GM03348 (cell line): ENCODE results near the gene WFIKKN2.

ENCODE experiments used
- DNase-seq: peaks from one replicate; pipeline ENCODE4 v3.0.0; 2012; ENCODE audit warnings: low spot score

Gene WFIKKN2

DNA sequence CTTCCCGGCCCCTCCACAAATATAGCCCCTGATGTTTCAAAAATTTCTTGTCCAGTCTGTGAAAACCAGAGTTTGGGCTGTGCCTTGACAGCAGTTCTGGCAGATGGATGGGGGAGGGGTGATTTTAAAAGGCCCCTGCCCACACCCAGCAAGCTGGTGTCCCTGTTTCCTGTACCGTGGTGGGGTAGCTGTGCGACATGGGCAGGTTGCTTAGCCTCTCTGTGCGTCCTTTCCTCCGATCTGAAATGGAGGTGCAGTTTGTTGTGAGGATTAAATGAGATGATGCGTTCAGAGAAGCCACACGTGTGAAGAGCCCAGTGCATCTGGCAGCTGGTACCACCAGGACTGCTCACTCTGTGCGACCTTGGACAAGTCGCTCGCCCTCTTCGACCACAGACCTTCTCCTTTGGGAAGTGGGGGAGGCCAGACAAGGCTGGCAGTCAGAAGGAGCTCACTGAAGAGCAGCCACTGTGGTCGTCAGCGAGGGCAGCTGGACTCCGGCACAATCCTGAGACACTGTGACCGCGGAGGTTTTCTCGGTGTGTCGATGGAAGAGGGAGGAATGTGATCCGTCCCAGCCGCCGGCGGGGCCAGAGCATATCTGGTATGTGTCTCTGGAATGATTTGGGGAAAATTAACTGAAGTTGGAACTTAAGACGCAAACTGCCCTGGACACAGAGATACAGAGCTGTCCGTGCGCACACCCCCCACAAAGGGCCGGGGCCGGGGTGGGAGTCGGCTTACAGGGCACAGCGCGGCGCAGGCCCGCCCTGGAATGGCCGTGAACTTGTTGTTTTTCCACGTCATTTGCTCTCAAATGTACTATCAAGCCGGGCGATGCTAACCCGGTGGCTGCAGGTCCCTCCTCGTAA lies 721 bp upstream of the WFIKKN2 start:
- DNase-seq: peak; percentile 51

DNA sequence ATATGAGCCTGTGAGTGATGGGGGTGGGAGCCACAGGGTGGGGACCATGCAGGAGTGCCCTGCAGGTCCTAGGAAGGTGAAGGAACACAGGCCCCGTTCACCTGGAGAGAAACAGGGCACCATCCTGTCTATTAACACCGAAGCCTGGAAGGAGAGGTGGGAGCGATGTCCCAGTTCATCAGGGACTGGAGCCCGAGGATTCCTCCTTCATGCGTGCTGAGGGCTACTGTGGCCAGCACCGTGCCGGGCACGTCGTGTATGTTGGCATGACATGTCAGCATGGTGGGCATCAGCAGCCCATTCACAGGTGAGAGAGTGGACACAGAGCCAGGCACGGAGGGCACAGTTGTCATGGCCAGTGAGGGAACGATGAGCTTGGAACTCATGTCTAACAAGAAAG lies 1.4 kb downstream of the WFIKKN2 start:
- DNase-seq: no peak

DNA sequence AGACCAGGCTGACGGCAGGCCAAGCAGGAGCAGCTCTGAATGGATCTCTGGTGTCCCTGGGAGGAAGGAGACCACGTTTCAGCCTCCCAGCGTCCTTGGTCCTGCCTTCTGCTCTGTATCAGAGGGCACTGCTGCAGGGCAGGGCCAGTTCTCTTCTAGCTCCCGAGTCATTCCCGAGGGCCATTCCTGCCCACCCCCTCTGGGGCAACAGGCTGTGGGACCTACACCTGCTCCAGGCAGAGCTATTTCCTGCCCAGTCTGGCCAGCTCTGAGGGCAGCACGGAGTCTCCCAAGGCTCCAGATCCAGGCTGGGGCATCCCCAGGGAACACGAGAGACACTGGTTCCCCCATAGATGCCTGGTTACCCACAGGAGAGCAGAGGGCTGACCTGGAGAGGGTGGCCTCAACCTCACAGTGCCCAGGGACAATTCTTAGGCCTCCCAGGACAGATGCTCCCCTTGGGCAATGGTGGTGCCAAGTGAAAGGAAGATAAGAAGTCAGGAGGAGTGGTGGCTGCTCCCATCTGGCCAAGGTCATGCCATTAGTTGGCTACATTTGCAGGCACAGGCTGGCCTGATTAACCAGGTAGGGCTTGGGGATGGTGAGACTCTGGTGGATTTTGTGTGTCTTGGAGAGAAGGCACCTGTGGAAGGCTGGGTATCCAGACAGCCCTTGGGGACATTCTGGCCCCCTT lies 2.0 kb downstream of the WFIKKN2 start:
- DNase-seq: no peak

DNA sequence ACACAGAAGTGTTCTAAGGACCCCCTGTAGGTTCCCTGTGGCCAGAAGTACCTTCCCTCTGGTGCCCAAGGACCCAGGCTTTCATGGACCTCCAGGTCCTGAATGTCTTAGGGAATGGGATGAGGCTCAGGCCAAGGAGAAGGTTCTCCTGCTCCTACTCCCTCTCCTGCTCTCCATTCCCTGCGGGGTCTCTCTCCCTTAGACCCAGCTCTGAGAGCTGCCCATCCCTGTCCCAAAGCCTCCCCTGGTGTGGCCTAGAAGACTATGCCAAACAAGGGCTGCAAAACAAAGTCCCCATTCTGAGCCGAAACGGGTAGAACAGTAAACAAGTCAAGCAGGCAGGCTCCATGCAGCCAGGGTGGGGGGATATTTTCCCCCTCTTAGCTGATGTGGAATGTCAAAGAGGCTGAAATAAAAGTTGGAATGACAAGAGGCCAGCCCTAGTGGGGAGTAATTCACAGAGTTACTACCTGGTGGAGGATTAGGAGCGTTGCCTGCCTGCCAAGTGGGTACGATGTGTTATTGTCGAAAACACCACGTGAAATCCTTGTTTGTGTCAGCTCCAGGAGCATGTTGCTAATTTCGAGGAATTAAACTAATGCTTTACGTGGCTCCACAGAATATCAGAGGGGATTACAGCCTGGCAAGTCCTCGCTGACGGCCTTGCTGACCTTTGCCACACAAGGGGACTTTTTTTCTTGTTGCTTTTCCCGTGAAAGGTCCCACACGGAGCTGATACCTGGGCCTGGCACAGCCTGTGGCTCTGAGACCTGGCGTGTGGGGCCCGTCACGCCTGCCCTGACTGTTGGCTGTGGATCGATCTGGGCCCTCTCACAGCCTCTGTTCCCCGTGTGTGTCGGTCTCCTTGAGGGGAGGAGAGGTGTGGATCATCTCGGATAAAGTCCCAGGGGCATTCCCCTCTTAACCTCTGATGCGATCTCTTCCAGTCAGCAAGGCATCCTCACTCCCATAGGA lies 2.9 kb downstream of the WFIKKN2 start:
- no peak for DNase-seq

DNA sequence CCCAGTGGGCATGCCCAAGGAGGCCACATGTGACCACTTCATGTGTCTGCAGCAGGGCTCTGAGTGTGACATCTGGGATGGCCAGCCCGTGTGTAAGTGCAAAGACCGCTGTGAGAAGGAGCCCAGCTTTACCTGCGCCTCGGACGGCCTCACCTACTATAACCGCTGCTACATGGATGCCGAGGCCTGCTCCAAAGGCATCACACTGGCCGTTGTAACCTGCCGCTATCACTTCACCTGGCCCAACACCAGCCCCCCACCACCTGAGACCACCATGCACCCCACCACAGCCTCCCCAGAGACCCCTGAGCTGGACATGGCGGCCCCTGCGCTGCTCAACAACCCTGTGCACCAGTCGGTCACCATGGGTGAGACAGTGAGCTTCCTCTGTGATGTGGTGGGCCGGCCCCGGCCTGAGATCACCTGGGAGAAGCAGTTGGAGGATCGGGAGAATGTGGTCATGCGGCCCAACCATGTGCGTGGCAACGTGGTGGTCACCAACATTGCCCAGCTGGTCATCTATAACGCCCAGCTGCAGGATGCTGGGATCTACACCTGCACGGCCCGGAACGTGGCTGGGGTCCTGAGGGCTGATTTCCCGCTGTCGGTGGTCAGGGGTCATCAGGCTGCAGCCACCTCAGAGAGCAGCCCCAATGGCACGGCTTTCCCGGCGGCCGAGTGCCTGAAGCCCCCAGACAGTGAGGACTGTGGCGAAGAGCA lies 4.4 kb downstream of the WFIKKN2 start:
- DNase-seq: no peak

DNA sequence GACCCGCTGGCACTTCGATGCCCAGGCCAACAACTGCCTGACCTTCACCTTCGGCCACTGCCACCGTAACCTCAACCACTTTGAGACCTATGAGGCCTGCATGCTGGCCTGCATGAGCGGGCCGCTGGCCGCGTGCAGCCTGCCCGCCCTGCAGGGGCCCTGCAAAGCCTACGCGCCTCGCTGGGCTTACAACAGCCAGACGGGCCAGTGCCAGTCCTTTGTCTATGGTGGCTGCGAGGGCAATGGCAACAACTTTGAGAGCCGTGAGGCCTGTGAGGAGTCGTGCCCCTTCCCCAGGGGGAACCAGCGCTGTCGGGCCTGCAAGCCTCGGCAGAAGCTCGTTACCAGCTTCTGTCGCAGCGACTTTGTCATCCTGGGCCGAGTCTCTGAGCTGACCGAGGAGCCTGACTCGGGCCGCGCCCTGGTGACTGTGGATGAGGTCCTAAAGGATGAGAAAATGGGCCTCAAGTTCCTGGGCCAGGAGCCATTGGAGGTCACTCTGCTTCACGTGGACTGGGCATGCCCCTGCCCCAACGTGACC lies 5.0 kb downstream of the WFIKKN2 start:
- no peak for DNase-seq

DNA sequence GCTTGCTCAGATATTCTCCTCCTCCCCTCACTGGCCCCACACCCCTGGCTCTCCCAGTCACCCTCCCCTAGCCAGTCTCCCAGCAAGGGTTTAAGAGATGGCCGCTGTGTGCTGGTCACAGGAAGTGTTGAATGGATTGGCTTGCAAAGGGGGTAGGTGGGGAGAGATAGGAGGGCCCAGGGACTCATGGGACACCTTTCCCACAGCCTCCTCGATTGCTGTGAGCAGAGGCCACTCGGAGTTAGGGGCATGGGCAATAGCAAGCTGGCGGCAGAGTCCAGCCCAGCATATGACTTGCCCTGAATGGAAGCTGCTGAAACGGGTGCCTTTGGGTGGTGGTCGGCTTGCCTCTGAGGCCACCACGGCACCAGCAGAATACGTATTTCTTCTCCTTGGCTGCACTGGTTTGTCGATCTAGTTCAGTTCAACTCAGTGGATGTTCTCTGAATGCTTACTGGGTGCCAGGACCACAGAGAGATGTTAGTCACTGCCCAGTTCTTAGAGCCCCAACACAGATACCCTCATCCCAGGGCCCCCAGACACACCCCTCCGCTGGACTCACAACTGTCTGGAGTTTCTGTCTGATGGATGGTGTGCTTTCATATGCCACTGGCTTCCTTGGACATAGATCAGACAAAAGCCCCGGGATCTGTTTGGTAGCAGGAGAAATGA lies 6.0 kb downstream of the WFIKKN2 start:
- no peak for DNase-seq

DNA sequence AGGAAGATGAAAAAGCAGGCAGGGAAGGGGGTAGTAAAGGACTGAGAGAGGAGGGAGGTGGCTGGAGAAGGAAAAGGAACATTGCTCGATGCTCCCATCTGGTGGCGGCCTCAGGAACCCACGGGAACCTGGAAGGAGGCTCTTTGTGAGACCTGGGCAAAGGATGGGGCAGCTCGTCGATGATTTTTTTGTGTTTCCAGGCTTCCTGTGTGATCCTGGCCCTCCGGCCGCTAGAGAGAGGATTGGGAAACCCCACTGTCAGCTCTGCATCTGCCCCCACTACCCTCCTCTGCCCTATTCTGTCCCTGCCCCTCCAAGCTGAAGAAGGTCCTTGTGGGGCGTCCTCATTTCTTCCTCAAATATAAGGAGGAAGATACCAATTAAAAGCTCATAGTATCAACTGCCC lies 6.6 kb downstream of the WFIKKN2 start:
- peak; percentile 93 for DNase-seq

DNA sequence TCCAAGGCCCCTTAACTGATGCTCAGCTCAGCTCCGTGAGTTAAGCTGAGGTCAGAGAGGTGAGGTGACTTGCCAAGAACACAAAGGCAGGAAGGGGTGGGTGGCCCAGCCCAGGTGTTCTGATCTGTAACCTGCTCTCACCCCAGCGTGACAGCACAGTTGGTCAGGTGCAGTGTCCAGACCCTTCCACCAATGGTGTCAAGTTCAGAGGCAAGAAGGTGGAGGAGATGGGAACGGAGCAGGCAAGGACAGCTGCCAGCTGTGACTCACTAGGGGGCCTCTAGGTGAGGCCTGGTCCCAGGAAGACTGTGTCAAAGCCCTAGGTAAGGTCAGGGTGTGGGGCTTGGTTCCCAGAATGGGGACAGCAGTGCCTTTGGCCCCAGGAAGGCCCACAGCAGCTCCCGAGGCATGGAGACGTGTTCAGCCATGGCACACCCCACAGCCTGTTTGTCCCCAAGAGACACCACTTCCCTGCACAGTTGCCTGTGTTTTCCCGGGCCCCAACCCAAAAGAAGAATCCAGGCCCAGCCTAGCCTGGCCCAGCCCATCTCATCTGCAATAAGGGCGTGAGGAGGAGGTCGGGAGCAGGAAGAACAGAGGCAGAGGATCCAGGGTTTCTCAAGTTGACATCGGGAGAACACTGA lies 7.2 kb downstream of the WFIKKN2 start:
- DNase-seq: no peak

DNA sequence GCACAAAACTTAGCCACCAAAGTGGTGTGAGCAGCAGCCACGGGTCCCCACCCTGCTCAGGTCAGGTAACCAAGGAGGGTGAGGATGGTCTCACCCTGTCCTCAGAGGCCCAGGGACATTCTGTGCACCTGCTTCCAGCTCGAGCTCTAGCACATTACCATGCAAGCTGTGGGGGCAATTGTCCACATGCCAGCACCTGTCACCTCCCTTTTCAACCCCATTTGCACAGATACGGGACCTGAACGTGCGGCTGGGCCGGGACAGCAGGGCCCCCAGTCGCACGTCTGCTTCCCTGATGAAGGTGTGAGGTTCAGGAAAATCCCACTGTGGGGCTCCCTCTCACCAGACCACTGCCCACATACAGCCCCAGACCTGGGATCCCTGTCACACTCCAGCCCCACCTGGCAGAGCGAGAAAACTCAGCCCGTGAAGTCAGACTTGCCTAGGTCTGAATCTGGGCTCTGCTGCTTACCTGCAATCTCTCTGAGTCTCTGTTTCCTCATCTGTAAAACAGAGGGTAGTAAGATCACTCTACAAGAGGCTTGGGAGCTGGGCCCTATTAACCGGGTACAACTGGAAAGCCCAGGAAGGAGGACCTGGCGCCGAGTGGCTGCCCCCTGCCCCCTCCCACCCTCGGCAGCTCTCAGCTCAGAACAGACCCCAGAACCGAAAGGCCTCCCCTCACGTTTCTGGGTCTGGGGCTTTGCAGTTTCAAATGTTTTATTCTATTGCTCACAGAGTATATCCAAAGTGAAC lies 7.9 kb downstream of the WFIKKN2 start:
- no peak for DNase-seq

DNA sequence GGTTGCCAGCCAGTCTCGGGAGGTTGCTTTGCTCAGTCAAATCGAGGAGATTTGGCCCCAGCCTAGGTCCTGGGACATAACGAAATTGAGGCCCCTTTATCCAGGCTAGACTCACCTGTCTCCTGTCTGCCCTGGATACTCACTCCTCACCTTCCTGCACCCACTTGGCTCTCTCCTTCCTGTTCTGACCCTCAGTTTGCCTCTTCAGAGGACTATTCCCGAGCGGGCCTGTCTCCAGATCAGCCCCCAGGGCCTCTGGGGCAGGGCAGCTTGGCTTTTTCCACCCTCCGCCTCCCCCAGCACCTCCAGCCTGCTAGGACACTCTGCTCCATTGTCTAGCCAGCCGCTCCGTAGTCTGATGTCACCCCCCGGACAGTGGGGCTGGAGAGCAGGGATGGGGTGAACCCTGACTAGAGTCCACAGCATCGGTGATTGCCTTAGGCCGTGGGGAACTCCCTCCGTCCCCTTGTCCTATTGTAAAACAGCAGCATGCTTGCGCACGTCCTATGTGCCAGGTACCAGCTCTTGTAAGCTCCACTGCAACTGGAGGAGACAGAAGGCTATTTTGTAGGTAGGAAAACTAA lies 8.8 kb downstream of the WFIKKN2 start:
- DNase-seq: no peak

DNA sequence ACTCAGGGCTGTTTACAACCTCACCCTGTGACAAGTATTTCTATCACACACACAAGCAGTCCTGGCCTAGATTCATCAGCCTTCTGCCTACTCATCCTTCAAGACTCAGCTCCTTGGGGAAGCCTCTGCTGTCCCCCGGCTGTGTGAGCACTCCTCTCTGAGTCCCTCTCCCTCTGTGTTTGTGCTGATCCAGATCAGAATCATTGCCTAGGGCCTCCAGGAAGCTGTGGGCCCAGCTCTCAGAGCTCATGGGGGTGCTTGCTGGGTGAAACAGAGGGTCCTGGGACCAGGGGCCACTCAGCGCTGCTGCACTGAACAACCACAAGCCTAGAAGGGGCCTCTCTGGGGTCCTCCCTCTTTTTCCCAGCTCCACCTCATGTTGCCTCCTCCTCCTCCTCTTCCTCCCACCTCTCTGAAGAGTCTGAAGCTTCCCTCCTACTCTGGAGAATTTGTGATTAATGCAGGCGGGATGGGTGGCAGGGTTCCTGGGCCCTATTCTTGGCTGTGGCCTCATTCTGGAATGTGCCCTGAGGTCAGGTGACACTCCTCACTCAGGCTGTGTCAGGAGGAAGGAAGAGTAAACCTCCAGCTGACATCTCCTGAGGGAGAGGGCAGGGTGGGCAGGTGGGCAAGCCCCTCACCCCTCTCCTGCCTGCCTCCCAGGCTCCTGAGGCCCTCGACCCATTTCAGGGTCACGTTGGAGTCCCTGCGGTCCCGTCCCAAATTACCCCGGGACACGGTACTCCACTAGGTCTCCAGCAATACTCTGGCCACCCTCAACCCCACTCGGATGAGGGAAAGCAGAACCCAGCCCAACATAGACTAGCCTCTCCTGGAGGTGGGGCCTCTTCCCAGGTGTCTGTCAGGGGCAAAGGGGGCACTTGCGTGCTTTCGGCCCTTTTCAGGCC lies 10.1 kb downstream of the WFIKKN2 start:
- DNase-seq: peak; percentile 67

DNA sequence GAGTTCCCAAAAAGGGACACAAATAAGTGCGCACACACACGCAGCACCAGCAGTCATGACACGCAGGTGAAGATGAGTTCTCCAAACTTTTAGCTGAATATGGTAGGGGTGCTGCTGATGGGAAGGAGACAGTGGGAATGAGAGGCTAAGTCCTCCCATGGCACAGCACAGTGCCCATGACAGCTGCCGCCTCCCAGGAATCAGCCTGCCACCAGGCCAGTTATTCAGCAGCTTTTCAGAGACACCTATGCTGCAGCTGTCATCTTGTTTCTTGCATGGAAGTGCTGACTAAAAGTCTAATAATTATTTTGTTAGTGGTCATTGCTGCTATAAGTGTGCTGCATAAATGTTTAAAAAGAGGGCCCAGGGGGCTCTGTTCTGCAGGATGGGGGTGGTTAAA lies 12.2 kb downstream of the WFIKKN2 start:
- no peak for DNase-seq

DNA sequence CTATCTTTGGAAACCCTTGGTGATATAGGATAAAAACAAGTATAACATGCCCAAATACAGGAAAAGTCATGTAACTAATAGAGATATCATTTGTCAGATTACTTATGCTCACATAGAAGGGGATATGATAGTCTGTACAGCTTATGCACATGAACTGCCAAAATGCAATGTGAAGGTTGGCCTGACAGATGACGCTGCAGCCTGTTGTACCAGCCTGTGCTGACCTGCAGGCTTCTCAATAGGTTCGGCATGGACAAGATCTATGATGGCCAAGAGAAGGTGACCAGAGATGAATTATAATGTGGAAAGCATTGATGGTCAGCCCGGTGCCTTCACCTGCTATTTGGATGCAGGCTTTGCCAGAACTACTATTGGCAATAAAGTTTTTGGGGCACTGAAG lies 12.7 kb downstream of the WFIKKN2 start:
- DNase-seq: no peak

DNA sequence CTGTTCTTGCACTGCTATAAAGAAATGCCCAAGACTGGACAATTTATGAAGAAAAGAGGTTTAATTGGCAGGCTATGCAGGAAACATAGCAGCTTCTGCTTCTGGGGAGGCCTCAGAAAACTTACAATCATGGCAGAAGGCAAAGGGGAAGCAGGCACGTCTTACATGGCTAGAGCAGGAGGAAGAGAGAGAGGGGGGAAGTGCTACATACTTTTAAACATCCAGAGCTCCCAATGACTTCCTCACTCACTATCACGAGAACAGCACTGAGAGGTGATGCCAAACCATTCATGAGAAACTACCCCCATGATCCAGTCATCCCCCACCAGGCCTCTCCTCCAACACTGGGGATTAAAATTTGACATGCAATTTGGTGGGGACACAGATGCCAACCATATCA lies 13.3 kb downstream of the WFIKKN2 start:
- no peak for DNase-seq

DNA sequence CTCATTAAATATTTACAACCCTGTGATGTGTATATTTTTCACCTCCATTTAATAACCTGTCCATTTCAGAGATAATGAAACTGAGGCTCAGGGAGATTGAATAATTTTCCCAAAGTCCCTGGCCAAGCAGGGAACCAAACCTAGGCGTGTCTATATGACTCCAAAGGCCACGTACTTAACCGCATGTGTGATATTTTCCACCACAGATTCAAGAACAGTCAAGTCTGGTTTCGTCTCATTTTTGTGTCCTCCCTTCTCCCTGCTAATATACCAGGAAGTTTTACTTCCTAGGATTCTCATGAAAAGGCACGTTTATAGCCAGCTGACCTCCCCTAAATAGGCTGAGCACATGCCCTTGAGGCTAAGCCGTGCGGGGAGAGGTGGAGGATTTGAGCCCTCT lies 15.3 kb downstream of the WFIKKN2 start:
- no peak for DNase-seq

DNA sequence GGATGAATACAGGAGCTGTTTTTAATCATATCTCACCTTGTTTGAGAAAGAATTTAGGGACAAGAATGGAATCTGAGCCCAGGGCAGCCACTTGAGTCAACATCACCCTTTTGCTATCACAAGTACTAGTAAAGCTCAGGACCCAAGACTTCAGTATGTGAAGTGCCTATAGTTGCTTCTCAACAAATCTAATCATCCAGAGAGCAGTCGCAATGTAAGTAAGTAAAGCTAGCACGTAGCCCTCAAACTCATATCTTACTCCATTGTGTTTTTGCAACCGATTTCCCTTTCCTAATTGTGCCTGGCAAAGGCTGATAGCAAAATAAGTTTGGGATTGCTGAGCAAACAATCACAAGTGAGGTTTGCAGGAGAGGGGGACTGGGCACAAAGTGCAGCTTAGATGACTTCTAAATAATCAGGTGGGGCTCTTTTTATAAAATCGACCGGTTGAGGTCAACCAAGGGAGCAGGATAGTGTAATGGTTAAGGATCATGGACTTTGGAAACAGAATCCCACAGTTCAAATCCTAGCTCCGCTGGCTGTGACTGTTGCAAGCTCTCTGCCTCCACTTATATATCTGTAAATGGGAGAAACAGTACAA lies 17.7 kb downstream of the WFIKKN2 start:
- DNase-seq: no peak

DNA sequence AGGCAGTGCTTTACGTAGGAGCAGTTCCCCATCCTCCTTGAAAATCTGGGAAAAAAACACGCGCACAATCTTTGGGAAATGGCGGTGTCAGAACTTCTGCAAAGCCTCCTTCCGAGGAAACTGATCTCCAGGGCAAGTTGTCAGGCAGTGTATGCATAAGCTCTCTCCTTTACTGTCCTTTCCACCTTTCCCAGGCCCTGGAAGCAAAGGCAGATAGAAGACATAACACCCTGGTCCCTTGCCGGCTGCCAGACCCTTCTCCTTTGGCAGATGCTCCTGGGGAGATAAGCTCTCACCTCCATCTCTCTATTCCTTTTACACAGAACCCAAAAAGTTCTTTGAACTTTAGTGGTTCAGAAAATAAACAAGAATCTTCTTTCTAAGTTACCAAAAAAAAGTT lies 18.4 kb downstream of the WFIKKN2 start:
- no peak for DNase-seq
